HG03521 (cell line): ENCODE data around the gene GPR161.

Experiments
- ATAC-seq: cut with Tn5 transposase; IDR thresholded peaks from one replicate; pipeline ENCODE4 v1.9.1; 2021; ENCODE audit warnings: mild to moderate bottlenecking, moderate library complexity; ENCODE audit not compliant: unreplicated experiment

The GPR161 gene

GRCh38 chr1:168112673-168113305, 23.9 kb downstream of the GPR161 start:
- ATAC-seq = no peak

GRCh38 chr1:168110896-168111545, 25.7 kb downstream of the GPR161 start:
- ATAC-seq = no peak

- ATAC-seq = no peak
Measured at GRCh38 chr1:168106274-168106673, 30.5 kb downstream of the GPR161 start.

- no peak for ATAC-seq
Measured at GRCh38 chr1:168105846-168106245, 30.9 kb downstream of the GPR161 start.

- no peak for ATAC-seq
Measured at GRCh38 chr1:168104535-168104934, 32.2 kb downstream of the GPR161 start.

- ATAC-seq = no peak
Measured at GRCh38 chr1:168102487-168102886, 34.2 kb downstream of the GPR161 start.

- no peak for ATAC-seq
Measured at GRCh38 chr1:168101336-168101735, 35.4 kb downstream of the GPR161 start.

GRCh38 chr1:168100315-168101002, 36.3 kb downstream of the GPR161 start:
- ATAC-seq = no peak

GRCh38 chr1:168099337-168099801, 37.4 kb downstream of the GPR161 start:
- no peak for ATAC-seq

GRCh38 chr1:168098534-168099320, 38.0 kb downstream of the GPR161 start:
- no peak for ATAC-seq

- no peak for ATAC-seq
Measured at GRCh38 chr1:168097921-168098528, 38.7 kb downstream of the GPR161 start.

- no peak for ATAC-seq
Measured at GRCh38 chr1:168096296-168097165, 40.2 kb downstream of the GPR161 start.

GRCh38 chr1:168095476-168095875, 41.3 kb downstream of the GPR161 start:
- ATAC-seq = no peak

- ATAC-seq = no peak
Measured at GRCh38 chr1:168093616-168094015, 43.1 kb downstream of the GPR161 start.

GRCh38 chr1:168092566-168093355, 44.0 kb downstream of the GPR161 start:
- ATAC-seq = no peak

- no peak for ATAC-seq
Measured at GRCh38 chr1:168091720-168092550, 44.8 kb downstream of the GPR161 start.

- no peak for ATAC-seq
Measured at GRCh38 chr1:168091063-168091462, 45.7 kb downstream of the GPR161 start.

GRCh38 chr1:168090395-168090794, 46.3 kb downstream of the GPR161 start:
- no peak for ATAC-seq
